Trophoblast cell (in vitro differentiated cells and primary cell): Measurements from ENCODE around the gene CHCHD3.

Source experiments
- DNase-seq, 2 donors: peaks; one replicate each; pipeline ENCODE4 v3.0.0-alpha.2; 2016
- H2AFZ ChIP-seq: 2 replicates; pipeline ENCODE4 v1.6.1; 2013; ENCODE audit warnings: low read length, moderate library complexity, mild to moderate bottlenecking; ENCODE audit not compliant: insufficient read depth, poor library complexity
- H2AK5ac ChIP-seq: 2 replicates; pipeline ENCODE4 v1.6.1; 2013; ENCODE audit warnings: mild to moderate bottlenecking, low read length
- H2BK120ac ChIP-seq: 2 replicates; pipeline ENCODE4 v1.6.1; 2013; ENCODE audit warnings: low read length, mild to moderate bottlenecking, moderate library complexity; ENCODE audit not compliant: insufficient read depth, poor library complexity
- H2BK12ac ChIP-seq: 2 replicates; pipeline ENCODE4 v1.6.1; 2013; ENCODE audit warnings: mild to moderate bottlenecking, low read length, moderate library complexity
- H2BK5ac ChIP-seq: 2 replicates; pipeline ENCODE4 v1.6.1; 2013; ENCODE audit warnings: low read length, low read depth, moderate library complexity, mild to moderate bottlenecking; ENCODE audit not compliant: poor library complexity
- H3K14ac ChIP-seq: 2 replicates; pipeline ENCODE4 v1.6.1; 2013; ENCODE audit warnings: mild to moderate bottlenecking, low read length
- H3K18ac ChIP-seq: 2 replicates; pipeline ENCODE4 v1.6.1; 2013; ENCODE audit warnings: mild to moderate bottlenecking, low read length
- H3K23ac ChIP-seq: 2 replicates; pipeline ENCODE4 v1.6.1; 2013; ENCODE audit warnings: low read length
- H3K27ac ChIP-seq: 2 replicates; pipeline ENCODE4 v1.5.1; 2013; ENCODE audit warnings: low read depth, mild to moderate bottlenecking, inconsistent platforms, low read length, moderate library complexity
- H3K27me3 ChIP-seq: 2 replicates; pipeline ENCODE4 v1.6.1; 2013; ENCODE audit warnings: inconsistent platforms, mild to moderate bottlenecking, low read length, moderate library complexity; ENCODE audit not compliant: insufficient read depth
- H3K36me3 ChIP-seq, 2 experiments: 1 replicate in 1 of 2; 2 replicates in 1 of 2; pipeline ENCODE4 v1.6.1; 2013; ENCODE audit warnings: low read length in 2 of 2, mild to moderate bottlenecking in 2 of 2, moderate library complexity in 1 of 2; ENCODE audit not compliant: insufficient read depth in 2 of 2, control insufficient read depth in 1 of 2
- H3K4ac ChIP-seq: 2 replicates; pipeline ENCODE4 v1.6.1; 2013; ENCODE audit warnings: low read depth, mild to moderate bottlenecking, low read length, moderate library complexity
- H3K4me1 ChIP-seq, 2 experiments: 1 replicate in 1 of 2; 2 replicates in 1 of 2; pipeline ENCODE4 v1.6.1; 2013; ENCODE audit warnings: low read length in 2 of 2, mild to moderate bottlenecking in 2 of 2, moderate library complexity in 1 of 2; ENCODE audit not compliant: insufficient read depth in 2 of 2, control insufficient read depth in 1 of 2
- H3K4me2 ChIP-seq: 2 replicates; pipeline ENCODE4 v1.6.1; 2013; ENCODE audit warnings: inconsistent platforms, mild to moderate bottlenecking, low read length, moderate library complexity
- H3K4me3 ChIP-seq: 2 replicates; pipeline ENCODE4 v1.5.1; 2013; ENCODE audit warnings: mild to moderate bottlenecking, low read depth, low read length, inconsistent platforms
- H3K79me1 ChIP-seq: one replicate; pipeline ENCODE4 v1.6.1; 2013; ENCODE audit warnings: low read length
- H3K79me2 ChIP-seq: 2 replicates; pipeline ENCODE4 v1.6.1; 2013; ENCODE audit warnings: low read length, mild to moderate bottlenecking; ENCODE audit not compliant: control insufficient read depth, insufficient read depth, poor library complexity
- H3K9ac ChIP-seq: 2 replicates; pipeline ENCODE4 v1.6.1; 2013; ENCODE audit warnings: mild to moderate bottlenecking, low read length
- H3K9me3 ChIP-seq: 2 replicates; pipeline ENCODE4 v1.6.1; 2013; ENCODE audit warnings: low read depth, mild to moderate bottlenecking, control low read depth, inconsistent platforms, low read length; ENCODE audit not compliant: insufficient read depth
- H4K12ac ChIP-seq: 2 replicates; pipeline ENCODE4 v1.6.1; 2013; ENCODE audit warnings: low read depth, mild to moderate bottlenecking, low read length, moderate library complexity
- H4K8ac ChIP-seq: 2 replicates; pipeline ENCODE4 v1.6.1; 2013; ENCODE audit warnings: low read depth, mild to moderate bottlenecking, low read length, moderate library complexity
- H4K91ac ChIP-seq: one replicate; pipeline ENCODE4 v1.6.1; 2013; ENCODE audit warnings: low read depth, mild to moderate bottlenecking, low read length, moderate library complexity
- WGBS: extraction: QIAGEN DNeasy Blood & Tissue Kit; methylation state at CpG from one replicate; pipeline ENCODE4 v1.1.7; 2013; ENCODE audit warnings: missing lambda C conversion rate; ENCODE audit not compliant: insufficient read length, insufficient coverage; ENCODE audit errors: extremely low coverage; 5-methylcytosine and 5-hydroxymethylcytosine counted together

CHCHD3 gene

DNA sequence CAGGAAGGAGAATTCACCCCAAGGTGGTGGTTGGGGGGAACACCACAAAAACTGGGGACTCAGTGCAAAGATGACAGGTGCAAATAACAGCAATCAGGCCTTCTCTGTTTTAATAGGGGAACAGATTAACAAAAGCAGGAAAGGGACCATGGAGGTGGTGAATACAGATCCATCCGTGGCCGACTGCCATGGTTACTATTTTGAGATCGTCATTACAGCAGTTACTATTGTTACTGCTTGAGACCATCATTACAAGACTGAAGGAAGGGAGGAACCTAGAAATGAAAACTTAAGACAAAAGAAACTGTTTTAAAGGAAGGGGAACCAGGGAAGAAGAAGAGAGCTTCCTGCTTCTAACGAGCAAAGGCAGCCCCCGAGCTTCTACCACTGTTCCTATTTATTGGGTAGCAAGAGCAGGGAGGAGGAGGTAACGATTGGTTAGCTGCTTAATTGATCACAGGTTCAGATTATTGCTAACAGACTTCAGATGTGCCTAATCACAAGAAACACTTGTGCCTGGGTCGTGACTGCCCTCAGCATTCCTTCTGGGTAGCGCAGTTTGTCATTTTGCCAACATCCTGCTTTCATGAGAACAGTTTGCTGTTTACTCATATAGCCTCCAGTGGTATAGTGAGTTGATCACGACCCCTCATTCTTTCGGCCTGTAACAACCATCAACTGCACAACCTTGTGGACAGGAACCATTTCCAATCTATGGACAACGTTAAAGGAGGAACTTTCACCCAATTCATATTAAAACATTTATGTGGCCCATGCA lies 216.3 kb downstream of the CHCHD3 start:
- Histone ChIP-seq H2BK5ac (no peak overlapping the region), H3K9me3 (no peaks in the 10 kb centered on the region), H3K9ac (no peak overlapping the region), H2AFZ (no peak overlapping the region), H4K12ac (no peak overlapping the region), H3K79me1 (no peaks in the 10 kb centered on the region), H3K4me1 (no peaks in the 10 kb centered on the region), H3K4me3 (no peak overlapping the region), H3K79me2 (no peaks in the 10 kb centered on the region), H3K27ac (no peak overlapping the region), H3K14ac (no peak overlapping the region), H3K23ac (no peak overlapping the region), H2BK120ac (no peak overlapping the region), H4K8ac (no peak overlapping the region), H3K27me3 (no peaks in the 10 kb centered on the region), H4K91ac (no peak overlapping the region), H3K18ac (no peak overlapping the region), H2BK12ac (no peak overlapping the region), H3K4me2 (no peak overlapping the region), H3K36me3 (no peaks in the 10 kb centered on the region), H2AK5ac (no peak overlapping the region), H3K4ac (no peak overlapping the region)
- DNase-seq: no peak
- WGBS: no CpG with 5 or more reads among the region's 11 CpGs

DNA sequence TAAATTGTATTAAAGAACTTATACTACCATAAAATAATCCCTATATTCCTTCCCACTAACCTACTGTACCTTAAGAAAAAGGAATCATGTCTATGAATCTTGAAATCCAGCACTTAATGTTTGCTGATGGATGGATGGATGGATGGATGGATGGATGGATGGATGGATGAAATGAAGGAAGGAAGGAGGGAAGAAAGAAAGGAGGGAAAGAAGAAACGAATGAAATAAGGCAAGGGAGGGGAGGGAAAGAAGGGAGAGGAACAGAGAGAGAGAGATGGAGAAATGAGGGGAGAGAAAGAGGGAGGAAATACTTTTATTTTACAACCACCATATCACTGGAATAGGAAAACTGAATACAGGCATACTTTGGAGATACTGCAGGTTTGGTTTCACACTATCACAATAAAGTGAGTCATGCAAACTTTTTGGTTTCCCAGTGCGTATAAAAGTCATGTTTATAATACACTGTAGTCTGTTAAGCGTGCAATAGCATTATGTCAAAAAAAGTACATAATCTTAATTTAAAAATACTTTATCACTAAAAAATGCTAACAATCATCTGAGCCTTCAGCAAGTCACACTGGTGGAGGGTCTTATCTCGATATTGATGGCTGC lies 219.8 kb downstream of the CHCHD3 start:
- no peak overlapping the region for H3K4me2 ChIP-seq
- H2BK5ac ChIP-seq: no peak overlapping the region
- no peaks in the 10 kb centered on the region for H3K4me1 ChIP-seq
- H3K79me2 ChIP-seq: no peaks in the 10 kb centered on the region
- H4K8ac ChIP-seq: no peak overlapping the region
- no peaks in the 10 kb centered on the region for H3K9me3 ChIP-seq
- no peaks in the 10 kb centered on the region for H3K79me1 ChIP-seq
- 100% methylated on average over 1 of the region's 4 CpGs for WGBS
- no peak overlapping the region for H3K4me3 ChIP-seq
- no peak overlapping the region for H2AFZ ChIP-seq
- no peaks in the 10 kb centered on the region for H3K36me3 ChIP-seq
- no peak overlapping the region for H3K18ac ChIP-seq
- no peak overlapping the region for H3K27ac ChIP-seq
- no peak overlapping the region for H3K4ac ChIP-seq
- no peak overlapping the region for H2AK5ac ChIP-seq
- H4K12ac ChIP-seq: no peak overlapping the region
- no peaks in the 10 kb centered on the region for H3K27me3 ChIP-seq
- no peak overlapping the region for H2BK120ac ChIP-seq
- no peak overlapping the region for H4K91ac ChIP-seq
- H3K23ac ChIP-seq: no peak overlapping the region
- no peak overlapping the region for H2BK12ac ChIP-seq
- DNase-seq: no peak
- H3K9ac ChIP-seq: no peak overlapping the region
- no peak overlapping the region for H3K14ac ChIP-seq

DNA sequence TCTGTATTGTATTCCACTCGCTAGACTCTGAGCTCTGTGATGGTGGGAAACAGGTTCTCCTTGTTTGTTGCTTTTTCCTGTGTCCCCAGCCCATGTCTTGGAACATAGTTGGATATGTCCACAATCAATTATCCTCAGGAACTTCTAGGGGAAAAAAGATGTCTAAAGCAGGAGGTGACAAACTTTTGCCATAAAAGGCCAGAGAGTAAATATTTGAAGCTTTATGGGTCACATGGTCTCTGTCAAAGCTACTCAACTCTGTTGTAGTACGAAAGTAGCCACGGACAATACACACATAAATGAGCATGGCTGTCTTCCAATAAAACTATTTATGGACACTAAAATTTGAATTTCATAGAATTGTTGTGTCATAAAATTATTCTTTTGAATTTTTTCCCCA lies 220.5 kb downstream of the CHCHD3 start:
- DNase-seq: no peak
- Histone ChIP-seq H3K14ac (no peak overlapping the region), H4K8ac (no peak overlapping the region), H3K4ac (no peak overlapping the region), H3K27ac (no peak overlapping the region), H3K9me3 (no peaks in the 10 kb centered on the region), H3K9ac (no peak overlapping the region), H2AK5ac (no peak overlapping the region), H3K36me3 (no peaks in the 10 kb centered on the region), H3K18ac (no peak overlapping the region), H2BK5ac (no peak overlapping the region), H3K79me1 (no peaks in the 10 kb centered on the region), H4K91ac (no peak overlapping the region), H2BK12ac (no peak overlapping the region), H3K79me2 (no peaks in the 10 kb centered on the region), H3K4me2 (no peak overlapping the region), H3K27me3 (no peaks in the 10 kb centered on the region), H2BK120ac (no peak overlapping the region), H3K4me1 (no peaks in the 10 kb centered on the region), H3K23ac (no peak overlapping the region), H2AFZ (no peak overlapping the region), H3K4me3 (no peak overlapping the region), H4K12ac (no peak overlapping the region)
- WGBS: no CpG with 5 or more reads among the region's 3 CpGs

DNA sequence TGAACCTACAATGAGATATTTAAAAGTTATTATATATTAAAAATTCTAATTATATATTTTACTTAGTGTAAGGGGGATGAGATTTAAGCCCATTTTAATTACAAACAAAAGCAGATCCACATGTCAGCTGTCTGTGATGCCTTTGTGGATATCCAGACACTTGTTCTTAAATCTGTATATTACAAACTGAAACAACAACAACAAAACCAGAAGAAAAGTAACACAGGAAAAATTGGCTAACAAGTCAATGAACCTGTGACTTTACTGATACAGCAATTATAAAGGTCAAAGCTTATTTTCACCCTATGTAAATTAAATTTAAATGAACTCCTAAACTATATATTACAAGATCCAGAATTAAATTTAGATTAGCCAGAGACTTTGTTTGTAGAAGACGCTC lies 222.7 kb downstream of the CHCHD3 start:
- no peak overlapping the region for H2AK5ac ChIP-seq
- H3K36me3 ChIP-seq: no peaks in the 10 kb centered on the region
- no peak overlapping the region for H3K23ac ChIP-seq
- H3K27ac ChIP-seq: no peak overlapping the region
- no peak overlapping the region for H3K4me2 ChIP-seq
- H3K9ac ChIP-seq: no peak overlapping the region
- WGBS: no CpG with 5 or more reads among the region's 1 CpG
- H2AFZ ChIP-seq: no peak overlapping the region
- H3K4me3 ChIP-seq: no peak overlapping the region
- H3K9me3 ChIP-seq: no peaks in the 10 kb centered on the region
- H3K4me1 ChIP-seq: no peaks in the 10 kb centered on the region
- H3K79me1 ChIP-seq: no peaks in the 10 kb centered on the region
- no peak overlapping the region for H4K91ac ChIP-seq
- H3K79me2 ChIP-seq: no peaks in the 10 kb centered on the region
- no peak overlapping the region for H2BK120ac ChIP-seq
- H3K14ac ChIP-seq: no peak overlapping the region
- H2BK12ac ChIP-seq: no peak overlapping the region
- H3K27me3 ChIP-seq: no peaks in the 10 kb centered on the region
- no peak for DNase-seq
- H4K12ac ChIP-seq: no peak overlapping the region
- H4K8ac ChIP-seq: no peak overlapping the region
- H3K4ac ChIP-seq: no peak overlapping the region
- H3K18ac ChIP-seq: no peak overlapping the region
- no peak overlapping the region for H2BK5ac ChIP-seq
